Measurements from ENCODE around the gene PRKG1. TPM values are rescaled to one million over a fixed set of nuclear protein-coding genes. Genes with fewer than 3 reads are reported as not detected.

The PRKG1 gene
- total and polyA plus RNA-seq, 12 donors = 3.8 to 48.1 (median 29.9) TPM

DNA sequence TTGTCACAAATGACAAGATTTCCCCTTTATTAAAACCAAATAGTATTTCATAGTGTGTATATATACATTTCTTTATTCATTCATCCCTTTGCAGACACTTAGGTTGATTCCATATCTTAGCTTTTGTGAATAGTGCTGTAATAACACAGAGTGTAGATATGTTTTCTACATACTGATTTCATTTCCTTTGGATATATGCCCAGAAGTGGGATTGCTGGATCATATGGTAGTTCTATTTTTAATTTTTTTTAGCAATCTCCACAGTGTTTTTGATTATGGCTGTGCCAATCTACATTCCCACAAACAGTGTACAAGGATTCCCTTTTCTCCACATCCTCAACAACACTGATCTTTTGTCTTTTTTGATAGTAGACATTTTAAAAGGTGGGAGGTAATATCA is 578.7 kb downstream of the PRKG1 start:
- DNase-seq (no peak), ATAC-seq (peak in 3 of 8 donors; percentile 31 to 63 (median 39))
- Histone ChIP-seq H3K4me1 (peaks cover 0 to 22% (median 7%) of the 10 kb centered on the region in 9 donors), H3K27ac (no peak overlapping the region), H3K4me3 (no peak overlapping the region), H3K9me3 (no peaks in the 10 kb centered on the region), H3K27me3 (no peaks in the 10 kb centered on the region), H3K36me3 (no peaks in the 10 kb centered on the region)
- TF ChIP-seq, protein P1, sequence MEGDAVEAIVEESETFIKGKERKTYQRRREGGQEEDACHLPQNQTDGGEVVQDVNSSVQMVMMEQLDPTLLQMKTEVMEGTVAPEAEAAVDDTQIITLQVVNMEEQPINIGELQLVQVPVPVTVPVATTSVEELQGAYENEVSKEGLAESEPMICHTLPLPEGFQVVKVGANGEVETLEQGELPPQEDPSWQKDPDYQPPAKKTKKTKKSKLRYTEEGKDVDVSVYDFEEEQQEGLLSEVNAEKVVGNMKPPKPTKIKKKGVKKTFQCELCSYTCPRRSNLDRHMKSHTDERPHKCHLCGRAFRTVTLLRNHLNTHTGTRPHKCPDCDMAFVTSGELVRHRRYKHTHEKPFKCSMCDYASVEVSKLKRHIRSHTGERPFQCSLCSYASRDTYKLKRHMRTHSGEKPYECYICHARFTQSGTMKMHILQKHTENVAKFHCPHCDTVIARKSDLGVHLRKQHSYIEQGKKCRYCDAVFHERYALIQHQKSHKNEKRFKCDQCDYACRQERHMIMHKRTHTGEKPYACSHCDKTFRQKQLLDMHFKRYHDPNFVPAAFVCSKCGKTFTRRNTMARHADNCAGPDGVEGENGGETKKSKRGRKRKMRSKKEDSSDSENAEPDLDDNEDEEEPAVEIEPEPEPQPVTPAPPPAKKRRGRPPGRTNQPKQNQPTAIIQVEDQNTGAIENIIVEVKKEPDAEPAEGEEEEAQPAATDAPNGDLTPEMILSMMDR (IDR thresholded peaks at IDR 0.05) = no peak
- intact Hi-C loops (cut with DNase I) = loop anchor here in 1 of 10 donors (5.0 kb wide), 1 partner anchor 134 kb away; no protein-coding TSS in a partner anchor

DNA sequence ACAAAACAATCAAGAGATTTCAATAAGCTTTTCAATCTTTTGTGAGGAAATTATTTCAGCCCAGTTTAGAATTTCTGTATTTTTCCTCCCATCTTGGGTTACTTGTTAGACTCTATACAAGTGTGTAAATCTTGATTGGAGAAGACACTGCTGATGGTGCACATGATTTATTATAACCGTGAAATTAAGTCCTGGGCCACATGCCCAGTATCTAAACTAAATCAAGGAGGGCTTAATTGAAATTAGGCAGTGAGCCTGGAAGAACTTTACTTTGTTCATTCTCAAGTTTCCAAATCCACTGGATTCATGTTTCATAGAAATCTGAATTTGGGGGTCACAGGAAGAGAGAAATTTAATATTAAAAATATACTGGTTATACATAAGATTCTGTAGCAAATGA is 580.6 kb downstream of the PRKG1 start:
- ATAC-seq = no peak

DNA sequence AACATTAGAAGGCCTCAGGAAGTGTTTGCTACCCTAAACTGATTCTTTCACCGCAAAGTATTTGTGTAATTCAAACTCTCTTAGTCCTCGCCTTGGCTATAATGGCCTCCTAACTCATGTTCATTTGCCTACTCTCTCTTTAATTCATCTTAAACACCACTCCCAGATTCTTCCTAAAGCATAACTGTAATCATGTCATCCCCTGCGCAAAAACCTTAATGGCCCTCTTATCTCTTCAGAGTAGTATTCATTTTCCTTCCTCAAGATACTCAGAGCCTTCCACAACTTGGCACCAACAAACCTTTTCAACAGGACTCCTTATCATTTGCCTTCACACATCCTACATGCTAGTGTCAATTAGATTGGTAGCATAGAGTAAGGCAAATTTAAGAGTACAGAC is 582.2 kb downstream of the PRKG1 start:
- Histone ChIP-seq H3K4me3 (no peak overlapping the region), H3K27ac (no peak overlapping the region), H3K27me3 (no peaks in the 10 kb centered on the region), H3K36me3 (no peaks in the 10 kb centered on the region), H3K9me3 (no peaks in the 10 kb centered on the region), H3K4me1 (peaks cover 0 to 26% (median 7%) of the 10 kb centered on the region in 9 donors)
- ATAC-seq = no peak
- TF ChIP-seq, protein P1 (IDR thresholded peaks at IDR 0.05) = no peak
- intact Hi-C loops (cut with DNase I) = no loop called here
- no peak for DNase-seq
- WGBS, 2 donors = 76 to 78% methylated on average over 3 of the region's 3 CpGs

More for the DNA sequence above, 580.6 kb downstream of the PRKG1 start:
- Histone ChIP-seq H3K4me3 (no peak overlapping the region), H3K36me3 (no peaks in the 10 kb centered on the region), H3K27ac (no peak overlapping the region), H3K9me3 (no peaks in the 10 kb centered on the region), H3K27me3 (no peaks in the 10 kb centered on the region), H3K4me1 (peaks cover 0 to 26% (median 7%) of the 10 kb centered on the region in 9 donors)
- TF ChIP-seq, protein P1 (IDR thresholded peaks at IDR 0.05) = no peak
- WGBS, 2 donors = 62 to 65% methylated on average over 1 of the region's 1 CpG
- no peak for DNase-seq
- intact Hi-C loops (cut with DNase I) = loop anchor here in 1 of 10 donors (5.0 kb wide), 1 partner anchor 132 kb away; no protein-coding TSS in a partner anchor

DNA sequence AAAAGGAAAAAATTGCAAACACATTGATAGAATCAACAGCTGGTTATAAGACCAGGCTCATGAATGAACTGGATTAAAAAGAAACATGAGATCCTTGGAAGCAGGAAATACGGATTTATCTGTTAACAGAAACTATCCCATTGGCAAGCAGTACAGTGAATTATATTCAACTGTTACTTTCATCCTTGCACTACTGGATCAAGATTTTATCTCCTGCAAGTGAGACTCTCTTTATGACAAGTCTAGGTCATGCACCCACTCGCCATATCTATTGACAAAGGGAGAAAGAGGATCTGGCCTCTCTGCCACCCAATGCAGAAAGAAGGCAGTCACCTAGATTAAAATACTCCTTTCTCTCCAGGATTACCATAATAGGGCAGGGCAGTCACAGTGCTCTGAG is 583.7 kb downstream of the PRKG1 start:
- TF ChIP-seq, protein P1 (IDR thresholded peaks at IDR 0.05) = no peak
- 57 to 67% methylated on average over 2 of the region's 2 CpGs for WGBS, 2 donors
- ATAC-seq = no peak
- Histone ChIP-seq H3K27me3 (no peaks in the 10 kb centered on the region), H3K4me1 (peaks cover 0 to 21% (median 7%) of the 10 kb centered on the region in 9 donors), H3K4me3 (no peak overlapping the region), H3K27ac (no peak overlapping the region), H3K9me3 (no peaks in the 10 kb centered on the region), H3K36me3 (no peaks in the 10 kb centered on the region)
- intact Hi-C loops (cut with DNase I) = no loop called here
- DNase-seq = no peak
